ENCODE results near the gene DNM3. TPM values are rescaled to one million over a fixed set of nuclear protein-coding genes. Genes with fewer than 3 reads are reported as not detected.

The DNM3 gene
- total and polyA plus RNA-seq, 9 of the 15 experiments (the other 6 are each of a cell fraction or from before 2014, with no cell fraction given): 0.08 to 0.36 (median 0.22) TPM; not detected in 1

DNA sequence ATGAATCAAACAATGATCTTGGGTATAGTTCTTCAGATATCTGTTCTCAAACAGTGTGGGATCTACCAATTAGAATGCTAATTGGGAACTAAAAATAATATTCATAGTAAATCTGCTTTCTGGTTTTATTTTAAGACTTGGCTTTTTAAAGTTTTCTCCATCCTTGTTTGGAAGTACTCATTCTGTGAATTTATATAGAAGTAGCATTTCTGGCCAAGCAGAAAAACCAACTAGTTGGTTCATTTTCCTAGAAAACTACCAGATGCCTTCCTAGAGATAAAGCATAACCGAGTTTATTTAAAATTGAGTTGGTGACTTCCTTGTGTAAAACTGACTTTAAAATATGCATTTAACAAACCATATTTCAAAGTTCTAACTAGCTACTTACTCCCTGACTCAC, 48.8 kb downstream of the DNM3 start (continued):
- TF ChIP-seq GTF2A2 (tag; IDR thresholded peaks at IDR 0.05) (no peak), POU5F1 (IDR thresholded peaks at IDR 0.05; ENCODE audit: borderline replicate concordance, low read depth, low read length, partially characterized antibody) (no peak), ZNF79 (CRISPR knock-in tag; IDR thresholded peaks at IDR 0.05; ENCODE audit: low read depth) (no peak), ZNF165 (CRISPR knock-in tag; IDR thresholded peaks at IDR 0.05; ENCODE audit: borderline replicate concordance) (no peak)

DNA sequence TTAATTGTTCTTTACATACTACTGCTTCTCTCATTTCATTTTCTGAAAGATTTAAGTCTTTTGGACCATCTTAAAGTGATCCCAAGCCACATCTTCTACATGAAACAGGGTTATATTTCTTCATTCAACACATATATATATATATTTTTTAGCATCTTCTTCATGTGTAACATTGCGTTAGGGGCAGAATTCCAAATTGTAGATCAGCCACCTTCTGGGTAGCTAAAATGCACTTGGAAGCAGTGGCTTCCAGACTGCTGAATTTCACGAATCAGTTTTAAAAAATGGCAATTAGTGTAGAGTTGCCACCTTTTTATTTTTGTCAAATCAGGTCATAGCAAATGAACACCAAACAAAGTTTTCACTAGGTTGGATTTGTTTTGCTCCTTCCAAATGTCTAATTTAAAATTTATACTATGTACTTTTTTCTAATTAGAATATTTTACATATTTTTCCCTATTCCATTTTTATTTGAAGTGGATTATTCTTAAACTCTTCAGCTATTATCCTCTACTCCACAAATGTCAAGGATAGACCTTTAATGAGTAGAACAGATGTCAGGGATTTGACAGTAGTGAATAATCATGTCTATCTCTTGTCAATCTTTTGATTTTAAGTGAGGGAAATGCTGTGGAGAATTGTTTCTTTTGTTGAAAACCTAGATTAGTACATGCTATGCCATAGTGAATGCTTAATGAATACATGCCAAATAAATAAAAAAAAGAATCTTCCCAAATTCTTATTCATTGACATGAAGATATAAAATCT, 55.8 kb downstream of the DNM3 start:
- intact Hi-C loops (cut with micrococcal nuclease): no loop called here
- Histone ChIP-seq H3K9me1 (ENCODE audit: control insufficient read depth, insufficient read depth, low read length) (no peaks in the 10 kb centered on the region), H3K4me3 (no peak overlapping the region), H3K9me3 (replicated peaks; ENCODE audit: control insufficient read depth, insufficient read depth, low read depth, low read length) (no peaks in the 10 kb centered on the region), H3K27me3 (ENCODE audit: control insufficient read depth in 2 of 2, insufficient read depth in 2 of 2, low read length in 2 of 2) (peaks cover 3 to 9% of the 10 kb centered on the region in 2 experiments; a peak in 3 of 5 replicates), H3K36me3 (ENCODE audit: control insufficient read depth, insufficient read depth, low read length) (no peaks in the 10 kb centered on the region), H3K79me2 (ENCODE audit: control insufficient read depth, insufficient read depth, low read length) (no peaks in the 10 kb centered on the region), H3K4me2 (ENCODE audit: insufficient read depth, low read length) (no peak overlapping the region), H2AFZ (ENCODE audit: low read depth, low read length) (no peak overlapping the region), H4K20me1 (replicated peaks; ENCODE audit: control insufficient read depth, insufficient read depth, low read length) (no peaks in the 10 kb centered on the region; the same call in 1 of the 2 replicates), H3K9ac (ENCODE audit: insufficient read depth in 1 of 2, low read depth in 2 of 2, low read length in 2 of 2) (no peak overlapping the region), H3K4me1 (replicated peaks in 1 of 2; ENCODE audit: control insufficient read depth in 2 of 2, insufficient read depth in 2 of 2, low read length in 2 of 2) (no peaks in the 10 kb centered on the region), H3K27ac (ENCODE audit: extremely low read depth, low read depth, low read length) (no peak overlapping the region)
- no peak for TF ChIP-seq DMBX1 (CRISPR knock-in tag; IDR thresholded peaks at IDR 0.05; ENCODE audit: borderline replicate concordance)
- ChIA-PET CTCF (ENCODE audit: low intra/inter-chr PET ratio) (interaction anchor here (0.7 kb wide), 1 partner anchor 17 kb away, joined by 5 read pairs; no protein-coding TSS in a partner anchor), POLR2A (no interaction called here)
- BruUV-seq (replicated peaks): no TSS peak
- in situ Hi-C loops (cut with MboI): no loop called here
- FAIRE-seq: no peak
- no peak for DNase-seq (ENCODE audit: extremely low read depth in 1 of 4, low spot score in 3 of 4)
- 0% methylated on average over 2 of the region's 2 CpGs for WGBS (ENCODE audit: insufficient coverage, low coverage, missing lambda C conversion rate)
- ATAC-seq: no peak
